ENCODE measurements around the gene HTR4.

The HTR4 gene

DNA sequence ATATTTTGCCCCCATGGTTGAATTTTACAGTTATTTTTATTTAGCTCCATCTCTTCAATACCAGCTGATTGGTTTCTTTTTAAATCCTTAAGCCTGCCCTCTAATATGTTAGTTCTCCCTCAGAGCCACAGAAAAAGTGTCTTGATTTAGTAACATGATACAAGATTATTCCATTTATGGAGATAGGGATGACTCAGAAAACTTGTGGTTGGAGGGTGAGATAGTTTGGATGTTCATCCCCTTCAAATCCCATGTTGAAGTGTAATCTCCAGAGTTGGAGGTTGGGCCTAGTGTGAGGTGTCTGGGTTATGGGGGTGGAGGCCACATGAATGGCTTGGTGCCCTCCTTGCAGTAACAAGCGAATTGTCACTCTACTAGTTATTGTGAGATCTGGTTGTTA, 154.9 kb downstream of the HTR4 start:
- no peak for DNase-seq
- no peak overlapping the region for H3K27ac ChIP-seq
- no peaks in the 10 kb centered on the region for H3K9me3 ChIP-seq (ENCODE audit: severe bottlenecking)
- TF ChIP-seq, protein P1, sequence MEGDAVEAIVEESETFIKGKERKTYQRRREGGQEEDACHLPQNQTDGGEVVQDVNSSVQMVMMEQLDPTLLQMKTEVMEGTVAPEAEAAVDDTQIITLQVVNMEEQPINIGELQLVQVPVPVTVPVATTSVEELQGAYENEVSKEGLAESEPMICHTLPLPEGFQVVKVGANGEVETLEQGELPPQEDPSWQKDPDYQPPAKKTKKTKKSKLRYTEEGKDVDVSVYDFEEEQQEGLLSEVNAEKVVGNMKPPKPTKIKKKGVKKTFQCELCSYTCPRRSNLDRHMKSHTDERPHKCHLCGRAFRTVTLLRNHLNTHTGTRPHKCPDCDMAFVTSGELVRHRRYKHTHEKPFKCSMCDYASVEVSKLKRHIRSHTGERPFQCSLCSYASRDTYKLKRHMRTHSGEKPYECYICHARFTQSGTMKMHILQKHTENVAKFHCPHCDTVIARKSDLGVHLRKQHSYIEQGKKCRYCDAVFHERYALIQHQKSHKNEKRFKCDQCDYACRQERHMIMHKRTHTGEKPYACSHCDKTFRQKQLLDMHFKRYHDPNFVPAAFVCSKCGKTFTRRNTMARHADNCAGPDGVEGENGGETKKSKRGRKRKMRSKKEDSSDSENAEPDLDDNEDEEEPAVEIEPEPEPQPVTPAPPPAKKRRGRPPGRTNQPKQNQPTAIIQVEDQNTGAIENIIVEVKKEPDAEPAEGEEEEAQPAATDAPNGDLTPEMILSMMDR (IDR thresholded peaks at IDR 0.05; ENCODE audit: low read depth, low read length), result no peak
- no peaks in the 10 kb centered on the region for H3K36me3 ChIP-seq
- H3K27me3 ChIP-seq (ENCODE audit: insufficient read depth, low read depth, severe bottlenecking), result no peaks in the 10 kb centered on the region
- no peak overlapping the region for H3K4me3 ChIP-seq (ENCODE audit: low read depth, low read length)

DNA sequence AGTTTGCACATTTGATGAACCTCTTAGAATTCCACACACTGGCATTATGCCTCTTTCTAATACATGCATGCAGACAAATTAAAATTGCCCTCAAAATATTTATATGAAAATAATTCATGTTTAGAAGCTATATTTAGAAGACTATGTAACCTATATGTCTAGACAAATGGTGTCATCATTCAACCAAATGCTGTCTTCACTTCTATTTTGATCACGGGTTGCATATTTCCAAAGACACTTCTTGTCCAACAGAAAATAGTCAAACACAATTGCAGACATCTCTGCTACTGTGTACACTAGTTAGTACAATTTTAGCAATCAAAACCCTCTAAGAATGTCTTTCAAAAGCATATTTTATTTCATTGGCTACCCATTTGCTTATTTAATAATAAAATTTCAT, 156.6 kb downstream of the HTR4 start:
- H3K36me3 ChIP-seq, result no peaks in the 10 kb centered on the region
- no peak overlapping the region for H3K27ac ChIP-seq
- TF ChIP-seq, protein P1 (IDR thresholded peaks at IDR 0.05; ENCODE audit: low read depth, low read length), result no peak
- H3K9me3 ChIP-seq (ENCODE audit: severe bottlenecking), result no peaks in the 10 kb centered on the region
- no peaks in the 10 kb centered on the region for H3K27me3 ChIP-seq (ENCODE audit: insufficient read depth, low read depth, severe bottlenecking)
- H3K4me3 ChIP-seq (ENCODE audit: low read depth, low read length), result no peak overlapping the region
- DNase-seq, result no peak

DNA sequence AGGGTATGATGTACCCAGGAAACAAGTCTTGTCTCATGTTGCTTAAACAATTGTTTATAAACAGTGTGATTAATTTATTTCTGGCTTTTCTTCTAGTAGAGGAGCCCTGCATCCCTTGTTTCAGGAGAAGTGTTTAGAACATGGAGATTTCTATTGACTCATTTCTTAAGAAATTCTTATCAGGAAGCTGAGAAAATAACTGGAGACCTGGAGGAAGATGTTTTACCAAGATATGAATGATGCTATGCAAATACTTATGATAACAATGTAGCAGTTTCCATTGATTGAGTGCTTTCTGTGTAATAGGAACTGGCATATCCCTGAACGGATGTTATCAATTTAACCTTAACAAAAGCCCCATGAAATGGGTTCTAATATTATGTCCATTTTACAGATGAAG, 162.0 kb downstream of the HTR4 start:
- TF ChIP-seq, protein P1 (IDR thresholded peaks at IDR 0.05; ENCODE audit: low read depth, low read length), result no peak
- no peak overlapping the region for H3K27ac ChIP-seq
- no peaks in the 10 kb centered on the region for H3K36me3 ChIP-seq
- no peak for DNase-seq
- H3K9me3 ChIP-seq (ENCODE audit: severe bottlenecking), result no peaks in the 10 kb centered on the region
- no peak overlapping the region for H3K4me3 ChIP-seq (ENCODE audit: low read depth, low read length)
- H3K27me3 ChIP-seq (ENCODE audit: insufficient read depth, low read depth, severe bottlenecking), result peaks cover 5% of the 10 kb centered on the region

DNA sequence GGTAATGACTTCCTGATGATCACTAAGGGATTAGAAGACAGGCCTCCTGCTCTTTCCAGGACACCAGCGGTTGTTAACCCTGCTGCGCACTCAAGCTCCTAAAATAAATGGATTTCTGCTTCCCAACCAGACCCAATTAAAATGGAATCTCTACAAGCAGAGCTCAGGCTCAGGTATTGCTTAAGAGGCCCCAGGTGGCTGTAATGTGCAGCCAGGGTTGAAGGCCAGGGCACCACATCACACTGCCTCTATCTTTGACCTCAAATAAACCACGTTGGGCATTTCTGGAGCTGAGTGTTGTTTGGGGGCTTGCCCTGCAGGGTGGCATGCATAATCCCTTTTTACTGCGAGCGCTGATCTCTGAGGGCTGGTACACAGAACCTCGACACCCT, 162.5 kb downstream of the HTR4 start:
- no peak overlapping the region for H3K27ac ChIP-seq
- no peaks in the 10 kb centered on the region for H3K9me3 ChIP-seq (ENCODE audit: severe bottlenecking)
- DNase-seq, result no peak
- peaks cover 7% of the 10 kb centered on the region for H3K27me3 ChIP-seq (ENCODE audit: insufficient read depth, low read depth, severe bottlenecking)
- no peak overlapping the region for H3K4me3 ChIP-seq (ENCODE audit: low read depth, low read length)
- TF ChIP-seq, protein P1 (IDR thresholded peaks at IDR 0.05; ENCODE audit: low read depth, low read length), result no peak
- no peaks in the 10 kb centered on the region for H3K36me3 ChIP-seq

DNA sequence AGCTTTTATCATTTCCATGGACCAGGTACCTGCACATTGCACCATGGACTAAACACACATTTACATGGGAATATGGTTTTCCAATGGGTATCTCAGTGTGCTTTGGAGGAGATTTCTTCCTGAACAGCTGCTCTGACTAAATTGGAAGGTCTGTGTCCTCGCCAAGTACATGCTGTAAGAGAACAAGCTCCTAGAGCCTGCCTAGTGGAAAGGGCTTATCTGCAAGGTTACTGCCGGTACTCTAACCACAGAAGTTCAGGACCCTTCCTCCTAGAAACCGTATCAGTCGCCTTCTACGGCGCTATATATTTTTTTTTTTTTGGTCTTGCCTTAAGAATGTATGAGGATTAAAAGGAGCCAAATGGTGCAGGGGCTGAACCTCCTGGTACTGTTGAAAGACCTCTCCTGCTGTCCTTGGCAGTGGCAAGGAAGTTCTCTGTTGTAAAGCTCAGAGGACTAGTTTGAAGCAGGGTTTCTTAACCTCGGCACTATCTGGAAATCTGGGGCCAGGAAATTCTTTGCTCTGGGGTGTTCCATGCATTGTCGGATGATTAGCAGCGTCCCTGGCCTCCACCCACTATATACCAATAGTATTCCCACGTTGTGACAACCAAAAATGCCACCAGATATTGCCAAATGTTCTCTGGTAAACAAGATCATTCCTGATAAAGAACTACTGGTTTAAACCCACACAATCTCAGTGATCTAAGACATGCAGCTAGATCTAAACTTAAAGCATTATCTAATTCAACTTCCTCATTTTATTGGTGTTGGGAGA, 163.1 kb downstream of the HTR4 start:
- Histone ChIP-seq H3K4me3 (ENCODE audit: low read depth, low read length) (no peak overlapping the region), H3K9me3 (ENCODE audit: severe bottlenecking) (no peaks in the 10 kb centered on the region), H3K27me3 (ENCODE audit: insufficient read depth, low read depth, severe bottlenecking) (peaks cover 11% of the 10 kb centered on the region), H3K36me3 (no peaks in the 10 kb centered on the region), H3K27ac (no peak overlapping the region)
- TF ChIP-seq, protein P1 (IDR thresholded peaks at IDR 0.05; ENCODE audit: low read depth, low read length), result no peak
- no peak for DNase-seq

DNA sequence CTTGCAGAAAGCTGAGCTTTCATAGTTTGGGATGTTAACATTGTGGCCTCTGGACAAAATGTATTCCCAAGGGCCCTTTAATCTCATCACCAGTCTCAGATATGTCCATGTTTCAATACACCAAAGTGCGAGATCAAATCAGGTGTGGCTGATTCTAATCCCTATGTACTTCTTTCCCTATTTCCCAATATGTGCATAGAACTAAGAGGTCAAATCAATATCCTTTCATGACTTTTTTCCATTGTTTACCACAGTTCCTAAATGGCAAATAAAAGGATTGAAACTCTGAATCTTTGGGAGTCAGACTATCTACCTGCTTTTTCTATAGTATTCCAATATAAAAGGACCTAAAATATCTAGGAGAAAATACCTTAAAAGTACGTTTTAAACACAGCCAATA, 165.6 kb downstream of the HTR4 start:
- no peak for DNase-seq
- H3K36me3 ChIP-seq, result no peaks in the 10 kb centered on the region
- TF ChIP-seq, protein P1 (IDR thresholded peaks at IDR 0.05; ENCODE audit: low read depth, low read length), result no peak
- H3K27me3 ChIP-seq (ENCODE audit: insufficient read depth, low read depth, severe bottlenecking), result peaks cover 14% of the 10 kb centered on the region
- no peaks in the 10 kb centered on the region for H3K9me3 ChIP-seq (ENCODE audit: severe bottlenecking)
- H3K27ac ChIP-seq, result no peak overlapping the region
- no peak overlapping the region for H3K4me3 ChIP-seq (ENCODE audit: low read depth, low read length)
